ENCODE measurements around the gene HTRA3. TPM values are rescaled to one million over a fixed set of nuclear protein-coding genes. Genes with fewer than 3 reads are reported as not detected.

The HTRA3 gene
- total RNA-seq, 1 experiment from 2014 or later = 2.3 TPM

- CTCF ChIA-PET = interaction anchor here (1.0 to 1.1 kb wide), 2 partner anchors 70 to 164 kb away, joined by 3 to 4 read pairs; no protein-coding TSS in a partner anchor
- no peak for TF ChIP-seq AFF4 (CRISPR knock-in tag; IDR thresholded peaks at IDR 0.05; ENCODE audit: borderline replicate concordance)
- no peak for TF ChIP-seq ATF2 (CRISPR knock-in tag; IDR thresholded peaks at IDR 0.05; ENCODE audit: borderline replicate concordance, low read depth)
- TF ChIP-seq TCF7 (CRISPR knock-in tag; IDR thresholded peaks at IDR 0.05; ENCODE audit: low read depth) = no peak
- no peak for TF ChIP-seq SMAD4 (CRISPR knock-in tag; IDR thresholded peaks at IDR 0.05)
- TF ChIP-seq TEAD4 (CRISPR knock-in tag; IDR thresholded peaks at IDR 0.05) = no peak
- TF ChIP-seq PREB (CRISPR knock-in tag; IDR thresholded peaks at IDR 0.05; ENCODE audit: borderline replicate concordance) = no peak
- no peak for TF ChIP-seq ELF4 (CRISPR knock-in tag; IDR thresholded peaks at IDR 0.05; ENCODE audit: low read depth)
- no peak for TF ChIP-seq ZNF219 (CRISPR knock-in tag; IDR thresholded peaks at IDR 0.05; ENCODE audit: borderline replicate concordance)
- TF ChIP-seq ZNF138 (CRISPR knock-in tag; conservative IDR thresholded peaks at IDR 0.05) = no peak
- TF ChIP-seq ZNF423 (CRISPR knock-in tag; IDR thresholded peaks at IDR 0.05) = no peak
- TF ChIP-seq ATF3 (CRISPR knock-in tag; conservative IDR thresholded peaks at IDR 0.05) = no peak
- no peak for TF ChIP-seq JUN (CRISPR knock-in tag; IDR thresholded peaks at IDR 0.05)
- no peak for TF ChIP-seq CDX4 (CRISPR knock-in tag; IDR thresholded peaks at IDR 0.05; ENCODE audit: borderline replicate concordance)
- no peak for TF ChIP-seq AR (CRISPR knock-in tag; IDR thresholded peaks at IDR 0.05)
- no peak for TF ChIP-seq CREB1 (CRISPR knock-in tag; IDR thresholded peaks at IDR 0.05)
- DNase-seq (ENCODE audit: low spot score) = no peak
Observed at GRCh38 chr4:8247047-8247930, 22.3 kb upstream of the HTRA3 start.

More at GRCh38 chr4:8247047-8247930, 22.3 kb upstream of the HTRA3 start:
- Mint-ChIP-seq H3K4me1 (no peaks in the 10 kb centered on the region), H3K27me3 (ENCODE audit: low read depth) (no peaks in the 10 kb centered on the region; the same call in 1 of the 2 replicates), H3K36me3 (no peaks in the 10 kb centered on the region), H3K4me3 (no peak overlapping the region), H3K9me3 (no peaks in the 10 kb centered on the region), H3K27ac (no peak overlapping the region)
- no peak for ATAC-seq
- POLR2A ChIA-PET = no interaction called here
